Activated CD4-positive, alpha-beta T cell treated with anti-CD3 and anti-CD28 coated beads, Interleukin-2, amount 50 U/mL, for 1 hour (primary cell): ENCODE measurements around the gene MIX23.
A peak's percentile ranks its signal among the peaks of the same experiment; 100 is the strongest.

Experiments used
- DNase-seq: peaks from one replicate; pipeline ENCODE4 v3.0.0-alpha.2; 2020

MIX23 gene

GRCh38 chr3:122343654-122344053, 39.4 kb downstream of the MIX23 start:
- DNase-seq: no peak

- DNase-seq: no peak
Measured at GRCh38 chr3:122342803-122343202, 40.2 kb downstream of the MIX23 start.

GRCh38 chr3:122332551-122332950, 50.5 kb downstream of the MIX23 start:
- DNase-seq: no peak

GRCh38 chr3:122331886-122332285, 51.1 kb downstream of the MIX23 start:
- DNase-seq: no peak

GRCh38 chr3:122325769-122326168, 57.3 kb downstream of the MIX23 start:
- DNase-seq: no peak

GRCh38 chr3:122324871-122325323, 58.1 kb downstream of the MIX23 start, which contains the start of gene CSTA:
Gene CSTA (plus strand): TSS chr3:122325248. CDS start chr3:122325293, 45 bp downstream.
- no peak for DNase-seq

- peak; percentile 2 for DNase-seq
Measured at GRCh38 chr3:122322095-122323075, 60.6 kb downstream of the MIX23 start.

- no peak for DNase-seq
Measured at GRCh38 chr3:122318620-122319019, 64.4 kb downstream of the MIX23 start.

GRCh38 chr3:122316368-122316767, 66.7 kb downstream of the MIX23 start:
- DNase-seq: no peak

- no peak for DNase-seq
Measured at GRCh38 chr3:122315619-122316018, 67.4 kb downstream of the MIX23 start.

GRCh38 chr3:122314228-122314876, 68.7 kb downstream of the MIX23 start:
- DNase-seq: no peak

- DNase-seq: no peak
Measured at GRCh38 chr3:122313281-122313680, 69.8 kb downstream of the MIX23 start.

GRCh38 chr3:122312826-122313225, 70.2 kb downstream of the MIX23 start:
- DNase-seq: no peak

GRCh38 chr3:122310361-122310760, 72.7 kb downstream of the MIX23 start:
- no peak for DNase-seq
